Stimulated activated memory B cell treated with anti-CD40 and anti-IgM and Interleukin-4, amounts not matched to agents 10 μg/mL and 1 μg/mL and 100 μg/mL, for 72 hours (primary cell): ENCODE measurements around the gene PNKD.

Source experiments
- ATAC-seq: fragments of 150-1000 bp; cut with Tn5 transposase; 2 replicates; pipeline ENCODE4 v1.10.0; 2021
- H3K27ac Mint-ChIP-seq: one replicate; pipeline ENCODE4 v1.8.0; 2022; ENCODE audit warnings: mild to moderate bottlenecking, mixed read lengths
- H3K27me3 Mint-ChIP-seq: one replicate; pipeline ENCODE4 v1.8.0; 2022; ENCODE audit warnings: mixed read lengths
- H3K36me3 Mint-ChIP-seq: one replicate; pipeline ENCODE4 v1.8.0; 2022; ENCODE audit warnings: mixed read lengths
- H3K4me1 Mint-ChIP-seq: one replicate; pipeline ENCODE4 v1.8.0; 2022; ENCODE audit warnings: mixed read lengths
- H3K4me3 Mint-ChIP-seq: one replicate; pipeline ENCODE4 v1.8.0; 2022; ENCODE audit warnings: mild to moderate bottlenecking, moderate library complexity, mixed read lengths
- H3K9me3 Mint-ChIP-seq: one replicate; pipeline ENCODE4 v1.8.0; 2022; ENCODE audit warnings: mixed read lengths

The PNKD gene

GRCh38 chr2:218269900-218270720, at the start of gene PNKD, which contains the start of gene AAMP:
Gene PNKD (plus strand): TSS chr2:218270519. CDS start chr2:218270536, 17 bp downstream.
Gene AAMP (minus strand): TSS chr2:218270137. CDS start chr2:218270086, 51 bp downstream.
- ATAC-seq = peak; percentile 94
- Mint-ChIP-seq H3K27me3 (no peaks in the 10 kb centered on the region), H3K4me1 (peaks cover 76% of the 10 kb centered on the region), H3K9me3 (no peaks in the 10 kb centered on the region), H3K27ac (peak within 1 kb of the TSS; percentile 78), H3K4me3 (peak within 1 kb of the TSS; percentile 90), H3K36me3 (peaks cover 45% of the 10 kb centered on the region)

- H3K4me1 Mint-ChIP-seq = peaks cover 69% of the 10 kb centered on the region
- ATAC-seq = no peak
- no peaks in the 10 kb centered on the region for H3K9me3 Mint-ChIP-seq
- peak overlapping the region; percentile 94 for H3K4me3 Mint-ChIP-seq
- peak overlapping the region; percentile 89 for H3K27ac Mint-ChIP-seq
- H3K27me3 Mint-ChIP-seq = no peaks in the 10 kb centered on the region
- H3K36me3 Mint-ChIP-seq = peaks cover 55% of the 10 kb centered on the region
Measured at GRCh38 chr2:218221000-218221399, 49.3 kb upstream of the PNKD start.

- peak overlapping the region; percentile 56 for H3K4me3 Mint-ChIP-seq
- peaks cover 68% of the 10 kb centered on the region for H3K36me3 Mint-ChIP-seq
- H3K4me1 Mint-ChIP-seq = peaks cover 84% of the 10 kb centered on the region
- H3K27ac Mint-ChIP-seq = peak overlapping the region; percentile 89
- ATAC-seq = peak; percentile 46
- H3K9me3 Mint-ChIP-seq = no peaks in the 10 kb centered on the region
- no peaks in the 10 kb centered on the region for H3K27me3 Mint-ChIP-seq
Measured at GRCh38 chr2:218223046-218223445, 47.3 kb upstream of the PNKD start.

- no peaks in the 10 kb centered on the region for H3K27me3 Mint-ChIP-seq
- H3K36me3 Mint-ChIP-seq = peaks cover 73% of the 10 kb centered on the region
- peaks cover 94% of the 10 kb centered on the region for H3K4me1 Mint-ChIP-seq
- no peak for ATAC-seq
- H3K4me3 Mint-ChIP-seq = peak overlapping the region; percentile 70
- H3K9me3 Mint-ChIP-seq = no peaks in the 10 kb centered on the region
- H3K27ac Mint-ChIP-seq = peak overlapping the region; percentile 89
Measured at GRCh38 chr2:218224186-218224585, 46.1 kb upstream of the PNKD start.

- Mint-ChIP-seq H3K4me1 (peaks cover 88% of the 10 kb centered on the region), H3K4me3 (no peak overlapping the region), H3K27ac (peak overlapping the region; percentile 74), H3K27me3 (no peaks in the 10 kb centered on the region), H3K36me3 (peaks cover 65% of the 10 kb centered on the region), H3K9me3 (no peaks in the 10 kb centered on the region)
- ATAC-seq = no peak
Measured at GRCh38 chr2:218226903-218227302, 43.4 kb upstream of the PNKD start.

GRCh38 chr2:218228366-218229090, 41.8 kb upstream of the PNKD start:
- no peaks in the 10 kb centered on the region for H3K9me3 Mint-ChIP-seq
- peaks cover 77% of the 10 kb centered on the region for H3K36me3 Mint-ChIP-seq
- peaks cover 75% of the 10 kb centered on the region for H3K4me1 Mint-ChIP-seq
- peak overlapping the region; percentile 74 for H3K27ac Mint-ChIP-seq
- H3K27me3 Mint-ChIP-seq = no peaks in the 10 kb centered on the region
- no peak for ATAC-seq
- peak overlapping the region; percentile 36 for H3K4me3 Mint-ChIP-seq

GRCh38 chr2:218229239-218229638, 41.1 kb upstream of the PNKD start:
- peaks cover 81% of the 10 kb centered on the region for H3K36me3 Mint-ChIP-seq
- H3K27ac Mint-ChIP-seq = peak overlapping the region; percentile 74
- peaks cover 74% of the 10 kb centered on the region for H3K4me1 Mint-ChIP-seq
- peak; percentile 96 for ATAC-seq
- no peaks in the 10 kb centered on the region for H3K9me3 Mint-ChIP-seq
- H3K4me3 Mint-ChIP-seq = peak overlapping the region; percentile 36
- no peaks in the 10 kb centered on the region for H3K27me3 Mint-ChIP-seq

- Mint-ChIP-seq H3K27ac (peak overlapping the region; percentile 74), H3K4me1 (peaks cover 68% of the 10 kb centered on the region), H3K4me3 (no peak overlapping the region), H3K36me3 (peaks cover 77% of the 10 kb centered on the region), H3K9me3 (no peaks in the 10 kb centered on the region), H3K27me3 (no peaks in the 10 kb centered on the region)
- no peak for ATAC-seq
Measured at GRCh38 chr2:218229851-218230250, 40.5 kb upstream of the PNKD start.

- no peaks in the 10 kb centered on the region for H3K27me3 Mint-ChIP-seq
- peaks cover 71% of the 10 kb centered on the region for H3K36me3 Mint-ChIP-seq
- H3K4me3 Mint-ChIP-seq = no peak overlapping the region
- peak; percentile 55 for ATAC-seq
- H3K4me1 Mint-ChIP-seq = peaks cover 58% of the 10 kb centered on the region
- peak overlapping the region; percentile 74 for H3K27ac Mint-ChIP-seq
- no peaks in the 10 kb centered on the region for H3K9me3 Mint-ChIP-seq
Measured at GRCh38 chr2:218230882-218231281, 39.4 kb upstream of the PNKD start.

GRCh38 chr2:218233543-218233942, 36.8 kb upstream of the PNKD start:
- H3K4me1 Mint-ChIP-seq = peaks cover 32% of the 10 kb centered on the region

GRCh38 chr2:218234521-218234920, 35.8 kb upstream of the PNKD start:
- Mint-ChIP-seq H3K4me1 (peaks cover 24% of the 10 kb centered on the region), H3K4me3 (no peak overlapping the region), H3K27me3 (no peaks in the 10 kb centered on the region), H3K27ac (no peak overlapping the region), H3K9me3 (no peaks in the 10 kb centered on the region), H3K36me3 (peaks cover 66% of the 10 kb centered on the region)
- no peak for ATAC-seq

More at GRCh38 chr2:218233543-218233942, 36.8 kb upstream of the PNKD start:
- peak overlapping the region; percentile 53 for H3K27ac Mint-ChIP-seq
- no peaks in the 10 kb centered on the region for H3K27me3 Mint-ChIP-seq
- no peak overlapping the region for H3K4me3 Mint-ChIP-seq
- ATAC-seq = no peak
- H3K36me3 Mint-ChIP-seq = peaks cover 60% of the 10 kb centered on the region
- H3K9me3 Mint-ChIP-seq = no peaks in the 10 kb centered on the region

- Mint-ChIP-seq H3K27me3 (no peaks in the 10 kb centered on the region), H3K4me1 (peaks cover 24% of the 10 kb centered on the region), H3K9me3 (no peaks in the 10 kb centered on the region), H3K36me3 (peaks cover 71% of the 10 kb centered on the region), H3K4me3 (no peak overlapping the region), H3K27ac (no peak overlapping the region)
- no peak for ATAC-seq
Measured at GRCh38 chr2:218235017-218235416, 35.3 kb upstream of the PNKD start.

GRCh38 chr2:218236829-218237228, 33.5 kb upstream of the PNKD start:
- H3K27ac Mint-ChIP-seq = no peak overlapping the region
- H3K4me3 Mint-ChIP-seq = no peak overlapping the region
- no peaks in the 10 kb centered on the region for H3K9me3 Mint-ChIP-seq
- no peaks in the 10 kb centered on the region for H3K27me3 Mint-ChIP-seq
- peaks cover 61% of the 10 kb centered on the region for H3K36me3 Mint-ChIP-seq
- peaks cover 7% of the 10 kb centered on the region for H3K4me1 Mint-ChIP-seq
- ATAC-seq = no peak

- no peaks in the 10 kb centered on the region for H3K27me3 Mint-ChIP-seq
- no peak for ATAC-seq
- peaks cover 55% of the 10 kb centered on the region for H3K36me3 Mint-ChIP-seq
- H3K27ac Mint-ChIP-seq = no peak overlapping the region
- H3K4me1 Mint-ChIP-seq = peaks cover 3% of the 10 kb centered on the region
- H3K4me3 Mint-ChIP-seq = no peak overlapping the region
- no peaks in the 10 kb centered on the region for H3K9me3 Mint-ChIP-seq
Measured at GRCh38 chr2:218238887-218239286, 31.4 kb upstream of the PNKD start.

- ATAC-seq = no peak
- Mint-ChIP-seq H3K9me3 (no peaks in the 10 kb centered on the region), H3K27me3 (no peaks in the 10 kb centered on the region), H3K36me3 (peaks cover 50% of the 10 kb centered on the region), H3K4me3 (no peak overlapping the region), H3K4me1 (no peaks in the 10 kb centered on the region), H3K27ac (peak overlapping the region; percentile 37)
Measured at GRCh38 chr2:218244204-218244603, 26.1 kb upstream of the PNKD start.
